GM18519 (cell line): Measurements from ENCODE around the gene ZNF224.

Experiments used
- ATAC-seq: cut with Tn5 transposase; IDR thresholded peaks from one replicate; pipeline ENCODE4 v1.9.1; 2021; ENCODE audit warnings: mild to moderate bottlenecking, moderate library complexity; ENCODE audit not compliant: unreplicated experiment, low FRiP score

Gene ZNF224

DNA sequence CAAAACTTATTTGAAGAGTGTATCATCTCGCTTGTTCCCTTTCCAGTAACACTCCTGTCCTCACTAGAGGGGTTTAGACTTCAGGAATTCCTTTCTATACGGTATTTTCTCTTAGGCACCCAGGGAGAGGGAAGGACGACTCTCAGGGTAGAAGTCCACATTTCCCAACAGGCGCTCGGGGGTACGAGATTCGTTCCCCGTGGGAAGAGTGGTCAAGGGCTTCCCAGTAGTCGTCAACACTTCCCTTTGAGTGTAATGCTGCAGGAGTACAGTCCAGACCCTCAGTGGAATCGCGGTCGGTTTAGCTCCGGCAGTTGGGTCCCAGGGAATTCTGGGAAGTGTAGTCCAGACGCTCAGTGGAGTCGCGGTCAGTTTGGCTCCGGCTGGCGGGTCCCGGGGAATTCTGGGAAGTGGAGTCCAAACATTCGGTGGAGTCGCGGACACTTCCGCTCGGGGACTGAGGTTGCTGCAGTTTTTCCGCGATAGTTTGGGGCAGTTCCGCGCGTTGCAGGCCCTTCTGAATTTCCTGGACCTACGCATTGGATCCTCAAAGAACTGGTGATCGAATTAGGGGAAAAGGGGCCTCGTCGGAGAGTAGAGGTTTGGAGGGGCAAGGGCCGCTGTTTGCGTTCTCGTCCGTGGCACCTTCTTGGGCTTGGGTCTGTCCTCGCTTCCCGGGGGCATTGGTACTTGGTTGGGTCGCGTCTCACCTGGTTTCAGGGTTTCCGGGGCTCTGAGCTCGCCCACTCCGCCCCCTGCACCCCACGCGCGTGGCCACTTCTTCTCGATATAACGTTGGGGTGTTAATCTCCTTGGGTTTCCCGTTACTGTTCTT, at the start of gene ZNF224:
Gene ZNF224 (plus strand): TSS at position 431 of the 835 bp plus-strand sequence. CDS start 3,513 bp downstream, outside the sequence.
- peak; percentile 60 for ATAC-seq

DNA sequence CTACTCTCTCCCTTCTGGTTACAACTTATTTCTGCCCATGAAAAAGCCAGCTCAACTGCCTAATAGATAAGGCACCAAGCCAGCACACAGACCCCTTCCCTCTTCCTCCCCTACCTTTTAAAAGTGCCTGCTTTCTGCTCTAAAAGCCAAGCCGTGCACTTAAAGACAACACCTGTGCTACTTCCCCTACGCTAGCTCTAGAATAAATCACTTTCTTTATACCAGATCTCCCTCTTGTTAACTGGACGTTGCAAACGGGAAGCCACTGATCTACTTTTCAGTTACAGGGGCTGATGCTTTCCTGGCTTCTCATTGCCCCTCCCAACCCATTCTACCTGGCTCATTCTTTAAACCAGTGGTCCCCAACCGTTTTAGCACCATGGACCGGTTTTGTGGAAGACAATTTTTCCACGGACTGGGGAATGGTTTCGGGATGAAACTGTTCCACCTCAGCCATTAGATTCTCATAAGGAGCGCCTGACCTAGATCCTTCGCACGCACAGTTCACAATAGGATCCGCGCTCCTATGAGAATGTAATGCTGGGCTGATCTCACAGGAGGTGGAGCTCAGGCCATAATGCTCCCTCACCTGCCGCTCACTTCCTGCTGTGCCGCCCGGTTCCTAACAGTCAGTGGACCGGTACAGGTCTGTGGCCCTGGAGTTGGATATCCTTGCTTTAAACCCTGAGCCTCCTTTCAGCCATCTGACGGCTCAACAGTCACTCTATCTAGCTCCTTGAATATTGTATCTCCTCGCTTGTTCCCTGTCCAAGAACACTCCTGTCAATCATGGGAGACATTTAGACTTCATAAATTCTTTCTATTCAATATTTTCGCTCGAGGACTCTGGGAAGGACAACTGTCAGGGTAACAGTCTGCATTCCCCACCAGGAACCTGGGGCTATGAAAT, 43.2 kb upstream of the ZNF224 start:
- no peak for ATAC-seq

DNA sequence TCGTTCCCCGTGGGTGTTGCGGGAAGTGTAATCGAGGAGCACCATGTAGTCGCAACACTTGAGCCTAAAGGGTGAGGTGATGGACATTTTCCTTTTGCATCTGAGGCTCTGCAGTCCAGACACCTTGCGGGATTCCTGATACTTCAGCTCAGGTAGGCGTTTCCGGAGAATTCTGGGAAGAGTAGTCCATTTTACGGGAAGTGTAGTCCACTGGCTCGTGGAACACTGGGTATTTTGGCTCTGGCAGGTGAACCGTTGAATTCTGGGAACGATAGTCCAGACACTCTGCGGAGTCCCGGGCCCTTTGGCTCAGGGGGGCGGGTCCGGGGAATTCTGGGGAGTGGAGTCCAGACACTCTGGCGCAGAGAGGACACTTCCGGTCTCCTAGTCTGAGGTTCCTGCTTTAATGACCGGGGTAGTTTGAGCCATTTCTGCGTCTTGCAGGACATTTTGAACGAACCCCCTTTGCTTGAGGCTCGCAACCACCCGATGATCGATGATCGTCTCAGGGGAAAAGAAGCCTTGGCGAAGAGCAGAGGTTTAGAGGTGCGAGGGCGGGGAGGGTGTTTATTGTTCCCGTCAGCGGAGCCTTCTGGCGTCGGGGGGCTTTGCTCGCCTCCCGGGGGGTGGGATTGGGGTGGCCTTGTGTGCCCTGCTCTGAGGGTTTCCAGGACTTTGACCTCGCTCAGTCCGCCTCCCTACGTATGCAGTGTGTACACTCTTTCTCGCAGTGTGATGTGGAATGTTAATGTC, 42.3 kb upstream of the ZNF224 start, which contains the start of gene ZNF223:
Gene ZNF223 (plus strand): TSS at position 387 of the 753 bp plus-strand sequence. CDS start 3,141 bp downstream, outside the sequence.
- ATAC-seq, result no peak

DNA sequence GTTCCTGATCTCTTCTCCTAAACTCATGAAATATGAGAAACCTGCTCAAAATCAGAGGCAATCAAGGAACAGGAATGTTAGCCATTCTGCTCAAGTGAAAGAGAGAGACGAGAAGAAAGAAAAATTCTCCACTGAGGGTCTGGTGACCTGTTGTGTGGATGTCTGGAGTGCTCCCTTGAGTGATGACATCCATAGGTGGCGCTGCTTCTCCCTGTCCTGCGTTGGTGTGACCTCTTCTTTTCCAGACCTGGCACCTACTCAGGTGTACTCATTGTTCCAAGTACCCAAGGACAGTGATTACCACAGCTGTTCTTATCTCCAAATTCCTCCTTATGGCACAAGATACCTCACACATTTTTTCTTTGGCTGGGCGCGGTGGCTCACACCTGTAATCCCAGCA, 38.3 kb upstream of the ZNF224 start:
- ATAC-seq, result no peak

DNA sequence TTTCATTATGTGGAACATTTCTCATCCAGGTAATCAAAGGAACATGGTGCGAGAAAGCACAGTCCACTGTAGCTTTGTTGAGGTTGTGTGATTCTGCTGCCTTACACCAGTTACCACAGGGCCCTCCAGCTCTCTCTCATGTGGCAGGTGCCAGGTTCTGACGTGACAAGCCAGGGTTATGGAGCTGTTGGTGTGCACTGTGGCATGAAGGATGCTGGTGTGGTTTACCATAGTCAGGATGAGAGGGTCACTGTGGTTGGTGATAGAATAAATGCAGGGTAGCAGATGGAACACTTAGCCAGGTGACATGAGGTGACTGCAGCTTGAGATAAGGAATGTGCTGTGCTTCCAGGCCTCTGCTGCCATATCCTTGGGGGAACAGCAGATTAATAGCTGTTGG, 34.9 kb upstream of the ZNF224 start:
- no peak for ATAC-seq

DNA sequence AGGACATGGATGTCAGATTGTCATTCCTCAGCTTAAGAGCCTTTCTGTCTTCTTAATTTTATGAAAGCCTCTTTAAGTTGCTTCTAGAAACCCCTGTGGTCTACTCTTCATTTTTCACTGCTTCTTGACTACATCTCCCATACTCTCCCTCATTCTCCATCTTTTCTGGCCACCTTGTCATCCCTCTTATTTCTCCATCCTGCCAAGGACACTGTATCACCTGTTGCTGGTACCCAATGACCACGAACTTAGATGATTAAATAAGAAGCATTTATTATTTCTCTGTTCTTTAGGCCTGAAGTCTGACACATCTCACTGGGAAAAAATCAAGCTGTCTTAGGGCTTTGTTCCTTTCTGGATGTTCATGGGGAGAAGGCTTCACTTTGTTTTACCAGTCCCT, 33.1 kb upstream of the ZNF224 start:
- ATAC-seq, result no peak

DNA sequence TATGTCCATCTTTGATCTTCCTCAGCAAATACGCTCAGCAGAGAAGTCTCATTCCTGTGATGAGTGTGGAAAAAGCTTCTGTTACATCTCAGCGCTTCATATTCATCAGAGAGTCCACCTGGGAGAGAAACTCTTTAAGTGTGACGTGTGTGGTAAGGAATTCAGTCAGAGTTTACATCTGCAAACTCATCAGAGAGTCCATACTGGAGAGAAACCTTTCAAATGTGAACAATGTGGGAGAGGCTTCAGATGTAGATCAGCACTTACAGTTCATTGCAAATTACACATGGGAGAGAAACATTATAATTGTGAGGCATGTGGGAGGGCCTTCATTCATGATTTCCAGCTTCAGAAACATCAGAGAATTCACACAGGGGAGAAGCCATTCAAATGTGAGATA, 27.9 kb upstream of the ZNF224 start:
- ATAC-seq, result no peak

DNA sequence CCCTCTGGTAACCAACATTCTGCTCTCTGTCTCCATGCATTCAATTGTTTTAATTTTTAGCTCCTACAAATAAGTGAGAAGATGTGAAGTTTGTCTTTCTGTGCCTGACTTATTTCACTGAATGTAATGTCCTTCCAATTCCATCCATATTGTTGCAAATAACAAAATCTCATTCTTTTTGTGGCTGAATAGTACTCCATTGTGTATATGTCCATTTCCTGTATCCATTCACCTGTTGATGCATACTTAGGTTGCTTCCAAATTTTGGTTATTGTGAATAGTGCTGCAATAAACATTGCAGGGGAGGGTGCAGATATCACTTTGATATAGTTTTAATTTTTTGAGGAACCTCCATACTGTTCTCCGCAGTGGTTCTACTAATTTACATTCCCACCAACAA, 24.7 kb upstream of the ZNF224 start:
- ATAC-seq, result no peak

DNA sequence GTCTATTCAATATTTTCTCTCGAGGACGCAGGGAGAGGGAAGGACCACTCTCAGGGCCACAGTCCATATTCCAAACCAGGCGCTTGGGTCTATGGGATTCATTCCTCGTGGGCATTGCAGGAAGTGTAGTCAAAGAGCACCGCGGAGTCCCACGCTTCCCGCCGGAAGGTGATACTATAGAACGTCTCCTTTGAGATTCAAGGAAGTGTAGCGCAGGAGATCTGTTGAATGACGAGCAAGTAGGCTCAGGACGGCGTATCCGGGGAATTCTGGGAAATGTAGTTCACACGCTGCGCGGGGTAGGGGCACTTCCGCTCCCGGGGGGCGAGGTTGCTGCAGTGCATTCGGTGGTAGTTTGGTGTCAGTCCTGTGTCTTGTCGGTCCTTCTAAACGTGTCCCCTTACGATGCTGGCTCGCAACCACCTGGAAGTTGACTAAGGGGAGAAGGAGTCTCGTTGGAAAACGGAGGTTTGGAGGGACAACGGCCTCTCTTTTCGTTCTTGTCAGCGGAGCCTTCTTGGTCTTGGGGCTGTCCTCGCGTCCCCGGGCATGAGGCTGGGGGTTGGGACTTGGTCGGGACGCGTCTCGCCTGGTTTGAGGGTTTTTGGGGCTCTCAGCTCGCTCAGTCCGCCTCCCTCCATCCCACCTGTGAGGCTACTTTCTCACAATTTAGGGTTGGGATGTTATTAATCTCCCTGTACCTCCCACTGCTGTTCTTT, 22.2 kb upstream of the ZNF224 start, which contains the start of gene ZNF284:
Gene ZNF284 (plus strand): TSS at position 336 of the 719 bp plus-strand sequence. CDS start 4,231 bp downstream, outside the sequence.
- ATAC-seq, result peak; percentile 72

DNA sequence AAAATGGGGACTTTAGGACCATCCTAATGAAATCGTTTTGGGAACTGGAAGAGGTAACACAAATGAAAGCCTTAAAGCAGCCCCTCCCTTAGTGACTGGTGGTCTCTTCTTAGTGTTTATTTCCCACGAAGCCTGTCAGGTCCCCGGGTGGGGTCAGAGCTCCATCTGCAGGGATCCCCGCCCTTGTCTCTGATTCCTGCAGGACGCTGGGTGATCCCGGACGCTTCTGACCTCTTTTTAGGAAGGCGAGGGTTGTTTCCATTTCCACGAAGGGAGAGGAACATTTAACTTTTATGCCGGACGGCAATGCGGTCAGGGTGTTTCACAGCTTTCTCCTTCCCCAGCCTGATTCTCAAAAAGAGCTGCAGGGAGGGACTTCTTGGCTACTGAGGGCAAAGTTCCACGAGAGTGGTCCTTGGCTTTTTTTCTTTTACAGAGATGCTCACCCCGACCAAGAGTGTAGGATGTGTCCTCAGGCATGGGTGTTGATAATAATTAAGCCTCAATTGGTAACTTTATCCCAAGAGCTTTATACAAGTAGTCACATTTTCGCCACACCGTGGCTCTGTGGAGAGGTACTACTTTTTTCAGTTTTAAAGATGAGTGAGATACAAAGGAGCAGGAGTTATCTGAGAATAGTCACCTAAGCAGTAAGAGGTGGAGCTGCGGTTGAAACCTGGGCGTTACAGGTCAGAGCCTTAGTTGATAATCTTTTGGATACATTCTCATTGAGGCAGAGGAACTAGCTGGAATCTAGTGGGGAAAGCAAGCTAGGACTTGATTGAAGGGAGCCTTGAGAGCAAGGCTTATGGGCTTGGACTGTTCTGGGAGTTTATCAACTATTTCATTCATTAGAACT, 21.4 kb upstream of the ZNF224 start:
- no peak for ATAC-seq

DNA sequence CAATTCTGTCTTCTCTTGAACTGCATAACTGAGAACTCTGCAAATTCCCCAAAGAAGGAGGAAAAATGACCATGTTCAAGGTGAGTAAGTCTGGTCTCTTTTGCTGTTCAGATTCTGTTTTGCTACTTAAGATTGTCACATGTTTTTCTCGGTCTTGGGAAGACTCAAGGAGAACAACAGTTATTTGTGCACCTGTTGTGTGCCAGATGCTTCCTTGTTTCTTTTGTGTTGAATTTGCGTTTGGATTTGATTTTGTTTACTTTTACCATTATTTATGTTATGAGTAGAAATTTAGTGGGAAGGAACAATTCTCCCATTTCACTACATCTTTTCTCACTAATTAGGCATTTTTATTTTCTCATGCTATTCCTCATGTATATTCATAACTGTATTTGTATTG, 17.8 kb upstream of the ZNF224 start:
- ATAC-seq, result no peak

DNA sequence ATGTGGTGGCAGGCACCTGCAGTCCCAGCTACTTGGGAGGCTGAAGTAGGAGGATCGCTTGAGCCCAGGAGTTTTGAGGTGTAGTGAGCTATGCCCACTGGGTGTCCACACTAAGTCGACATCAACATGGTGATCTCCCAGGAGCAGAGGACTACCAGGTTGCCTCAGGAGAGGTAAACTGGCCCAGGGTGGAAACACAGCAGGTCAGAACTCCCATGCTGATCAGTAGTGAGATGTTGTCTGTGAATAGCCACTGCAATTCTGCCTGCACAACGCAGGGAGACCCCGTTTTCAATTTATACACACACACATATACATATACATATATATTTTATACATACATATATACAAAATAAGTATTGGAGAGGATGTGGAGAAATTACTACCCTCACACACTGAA, 2.1 kb upstream of the ZNF224 start:
- ATAC-seq, result no peak

DNA sequence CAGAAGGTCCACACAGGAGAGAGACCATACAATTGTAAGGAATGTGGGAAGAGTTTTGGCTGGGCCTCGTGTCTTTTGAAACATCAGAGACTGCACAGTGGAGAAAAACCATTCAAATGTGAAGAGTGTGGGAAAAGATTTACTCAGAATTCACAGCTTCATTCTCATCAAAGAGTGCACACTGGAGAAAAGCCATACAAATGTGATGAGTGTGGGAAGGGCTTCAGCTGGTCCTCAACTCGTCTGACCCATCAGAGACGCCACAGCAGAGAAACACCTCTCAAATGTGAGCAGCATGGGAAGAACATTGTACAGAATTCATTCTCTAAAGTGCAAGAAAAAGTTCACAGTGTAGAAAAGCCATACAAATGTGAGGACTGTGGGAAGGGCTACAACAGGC, 13.6 kb downstream of the ZNF224 start:
- no peak for ATAC-seq

DNA sequence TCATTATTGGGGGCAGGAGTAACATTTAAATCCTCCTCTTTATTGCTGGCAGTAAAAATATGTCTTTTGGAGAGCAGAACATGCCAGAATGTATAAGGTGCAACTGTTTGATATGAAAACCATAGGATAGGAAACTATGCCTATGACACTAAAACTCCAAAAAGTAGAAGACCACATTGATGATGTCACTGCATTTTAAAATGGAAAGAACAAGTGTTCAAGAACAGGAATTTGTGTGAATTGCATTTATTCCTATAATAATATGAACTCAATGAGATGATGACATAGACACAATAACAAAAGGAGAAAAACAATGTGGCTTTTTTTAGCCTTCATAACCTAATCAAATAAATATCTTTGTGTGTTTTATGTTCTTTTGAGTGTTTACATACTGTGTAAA, 15.3 kb downstream of the ZNF224 start:
- no peak for ATAC-seq

DNA sequence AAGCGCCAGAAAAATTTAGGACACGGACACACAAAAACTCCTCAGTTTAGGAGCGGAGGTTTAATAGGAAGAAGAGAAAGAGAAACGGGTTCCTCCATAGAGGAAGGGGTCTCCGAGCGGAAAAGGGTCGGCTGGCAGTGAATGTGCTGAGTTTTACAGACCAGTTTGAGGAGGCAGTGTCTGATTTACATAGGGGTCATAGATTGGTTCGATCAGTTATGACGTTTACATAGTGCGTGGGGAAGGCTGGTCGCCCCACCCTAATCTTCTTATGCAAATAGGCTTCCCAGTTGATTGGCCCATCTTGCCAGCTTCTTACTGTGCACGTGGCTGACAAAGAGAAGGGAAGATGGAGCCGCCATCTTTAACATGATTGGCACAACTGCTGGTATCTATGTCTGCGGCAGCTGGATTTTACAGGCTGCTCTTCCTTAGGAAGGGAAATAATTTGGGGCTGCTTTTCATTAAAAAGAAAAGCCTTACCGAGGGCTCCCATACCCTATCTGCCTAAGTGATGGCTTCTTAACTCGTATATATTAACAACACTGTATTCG, 17.8 kb downstream of the ZNF224 start:
- ATAC-seq, result no peak

DNA sequence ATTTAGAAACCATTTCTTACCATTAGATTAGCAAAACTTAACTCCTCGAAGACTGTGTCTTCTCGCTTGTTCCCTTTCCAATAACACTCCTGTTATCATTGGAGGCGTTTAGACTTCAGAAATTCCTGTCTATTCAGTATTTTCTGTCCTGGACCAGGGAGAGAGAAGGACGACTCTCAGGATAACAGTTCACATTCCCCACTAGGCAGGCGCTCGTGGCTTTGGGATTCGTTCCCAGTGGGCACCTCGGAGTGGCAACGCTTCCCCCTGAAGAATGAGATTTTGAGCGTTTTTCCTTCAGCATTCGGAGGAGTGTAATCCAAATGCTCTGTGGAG, 18.6 kb downstream of the ZNF224 start:
- no peak for ATAC-seq

DNA sequence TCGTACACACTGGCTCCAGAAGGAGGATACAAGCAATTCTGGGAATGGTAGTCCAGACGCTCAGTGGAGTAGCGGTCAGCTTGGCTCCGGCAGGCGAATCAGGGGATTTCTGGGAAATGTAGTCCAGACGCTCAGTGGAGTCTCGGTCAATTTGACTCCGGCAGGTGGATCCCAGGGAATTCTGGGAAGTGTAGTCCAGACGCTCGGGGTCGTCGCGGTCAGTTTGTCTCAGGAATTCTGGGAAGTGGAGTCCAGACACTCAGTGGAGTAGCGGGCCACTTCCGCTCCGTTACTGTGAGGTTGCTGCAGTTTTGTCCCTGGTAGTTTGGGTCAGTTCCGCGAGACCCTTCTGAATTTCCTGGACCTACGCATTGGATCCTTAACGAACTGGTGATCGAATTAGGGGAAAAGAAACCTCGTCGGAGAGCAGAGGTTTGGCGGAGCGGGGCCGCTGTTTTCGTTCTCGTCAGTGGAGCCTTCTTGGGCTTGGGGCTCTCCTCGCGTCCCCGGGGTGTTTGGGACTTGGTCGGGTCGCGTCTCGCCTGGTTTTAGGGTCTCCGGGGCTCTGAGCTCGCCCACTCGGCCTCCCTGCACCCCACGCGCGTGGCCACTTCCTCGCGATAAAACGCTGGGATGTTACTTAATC, 19.1 kb downstream of the ZNF224 start, which contains the start of gene ZNF225:
Gene ZNF225 (plus strand): TSS at position 262 of the 646 bp plus-strand sequence. CDS start 2,429 bp downstream, outside the sequence.
- ATAC-seq, result peak; percentile 61

DNA sequence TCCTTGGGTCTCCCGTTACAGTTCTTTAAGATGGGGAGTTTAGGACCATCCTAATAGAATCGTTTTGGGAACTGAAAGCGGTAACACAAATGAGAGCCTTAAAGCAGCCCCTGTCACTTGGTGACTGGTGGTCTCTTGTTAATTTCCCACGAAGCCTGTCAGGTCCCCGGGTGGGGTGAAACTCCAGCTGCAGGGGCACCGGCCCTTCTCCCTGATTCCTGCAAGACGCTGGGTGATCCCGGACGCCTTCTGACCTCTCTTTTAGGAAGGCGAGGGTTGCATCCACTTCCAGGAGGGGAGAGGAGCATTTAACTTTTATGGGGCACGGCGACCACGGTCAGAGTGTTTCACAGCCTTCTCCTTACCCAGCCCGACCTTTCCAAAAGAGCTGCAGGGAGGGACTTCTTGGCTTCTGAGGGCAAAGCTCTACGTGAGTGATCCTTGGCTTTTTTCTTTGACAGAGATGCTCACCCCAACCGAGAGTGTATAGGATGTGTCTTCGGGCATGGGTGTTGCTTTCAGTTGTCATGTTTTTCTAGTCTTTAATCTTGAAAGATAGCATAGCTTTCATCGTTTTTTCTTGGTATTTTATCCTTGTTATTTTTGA, 19.7 kb downstream of the ZNF224 start:
- no peak for ATAC-seq
